ENCODE measurements around the gene TTC39B.

- TF ChIP-seq CTCF (IDR thresholded peaks at IDR 0.05; ENCODE audit: low read length): peak; percentile 50
- no peak for TF ChIP-seq EZH2 (optimal IDR thresholded peaks at IDR 0.05; ENCODE audit: low read depth, low read length)
These were observed 75.0 kb downstream of the TTC39B start for GRCh38 chr9:15231788-15232635.

All from MM.1S (cell line).